Fibroblast of pulmonary artery (primary cell): Measurements from ENCODE around the gene GPX6.

Experiments used
- DNase-seq: peaks from one replicate; pipeline ENCODE4 v3.0.0-alpha.2; 2010; ENCODE audit warnings: low read depth
- H3K4me3 ChIP-seq: replicated peaks from 2 replicates; pipeline ENCODE4 v1.5.1; 2011; ENCODE audit warnings: low read depth, mild to moderate bottlenecking, control low read depth, low read length, moderate library complexity
- TF ChIP-seq, protein P1 (sequence below): IDR thresholded peaks from 2 replicates; pipeline ENCODE4 v1.5.1; 2011; ENCODE audit warnings: mild to moderate bottlenecking, control low read depth, low read length, inconsistent platforms; ENCODE audit errors: missing control alignments

GPX6 gene

DNA sequence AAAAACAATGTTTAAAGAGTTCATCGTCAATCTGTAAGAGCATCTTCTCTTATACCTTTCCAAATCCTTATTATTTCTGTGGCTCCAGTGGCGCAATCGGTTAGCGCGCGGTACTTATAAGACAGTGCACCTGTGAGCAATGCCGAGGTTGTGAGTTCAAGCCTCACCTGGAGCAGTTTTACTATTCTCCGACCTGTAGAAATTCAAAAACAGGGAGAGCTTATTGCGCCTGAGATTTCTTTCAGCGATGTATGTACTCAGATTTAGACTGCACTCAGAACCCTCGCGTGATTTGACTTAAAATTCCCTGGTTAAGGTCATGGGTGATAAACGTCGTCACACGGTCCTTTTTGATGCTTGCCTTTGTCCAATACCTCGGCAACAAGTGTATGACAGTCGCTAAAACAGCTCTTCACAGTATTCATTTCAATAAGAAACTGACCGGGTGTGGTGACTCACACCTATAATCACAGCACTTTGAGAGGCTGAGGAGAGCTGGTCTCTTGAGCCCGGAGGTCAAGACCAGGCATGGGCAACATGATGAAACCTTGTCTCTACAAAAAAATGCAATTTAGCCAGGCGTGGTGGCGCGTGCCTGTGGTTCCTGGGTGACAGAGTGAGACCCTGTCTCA lies 22.0 kb upstream of the GPX6 start:
- TF ChIP-seq, protein P1, sequence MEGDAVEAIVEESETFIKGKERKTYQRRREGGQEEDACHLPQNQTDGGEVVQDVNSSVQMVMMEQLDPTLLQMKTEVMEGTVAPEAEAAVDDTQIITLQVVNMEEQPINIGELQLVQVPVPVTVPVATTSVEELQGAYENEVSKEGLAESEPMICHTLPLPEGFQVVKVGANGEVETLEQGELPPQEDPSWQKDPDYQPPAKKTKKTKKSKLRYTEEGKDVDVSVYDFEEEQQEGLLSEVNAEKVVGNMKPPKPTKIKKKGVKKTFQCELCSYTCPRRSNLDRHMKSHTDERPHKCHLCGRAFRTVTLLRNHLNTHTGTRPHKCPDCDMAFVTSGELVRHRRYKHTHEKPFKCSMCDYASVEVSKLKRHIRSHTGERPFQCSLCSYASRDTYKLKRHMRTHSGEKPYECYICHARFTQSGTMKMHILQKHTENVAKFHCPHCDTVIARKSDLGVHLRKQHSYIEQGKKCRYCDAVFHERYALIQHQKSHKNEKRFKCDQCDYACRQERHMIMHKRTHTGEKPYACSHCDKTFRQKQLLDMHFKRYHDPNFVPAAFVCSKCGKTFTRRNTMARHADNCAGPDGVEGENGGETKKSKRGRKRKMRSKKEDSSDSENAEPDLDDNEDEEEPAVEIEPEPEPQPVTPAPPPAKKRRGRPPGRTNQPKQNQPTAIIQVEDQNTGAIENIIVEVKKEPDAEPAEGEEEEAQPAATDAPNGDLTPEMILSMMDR, result no peak
- DNase-seq, result no peak
- peak overlapping the region; percentile 49 for H3K4me3 ChIP-seq

DNA sequence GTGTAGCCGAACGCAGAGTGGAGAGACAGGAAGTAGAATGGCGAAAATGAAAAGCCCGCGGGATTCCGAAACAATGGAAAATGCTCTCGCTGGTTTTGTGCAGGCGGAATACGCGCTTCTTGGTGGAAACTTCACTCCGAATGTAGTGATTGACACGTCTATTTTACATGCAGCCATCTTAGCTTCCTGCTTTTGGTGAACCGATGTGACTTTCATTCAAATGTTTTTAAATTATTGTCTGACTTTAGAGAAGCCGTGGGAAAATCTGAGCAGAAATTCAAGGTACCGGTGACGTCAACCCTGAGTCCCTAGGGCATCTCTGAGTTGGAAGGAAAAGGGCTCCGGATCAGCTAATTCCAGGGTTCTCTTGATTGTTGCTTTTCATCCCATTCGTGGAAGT lies 21.5 kb upstream of the GPX6 start:
- TF ChIP-seq, protein P1, result no peak
- peak overlapping the region; percentile 49 for H3K4me3 ChIP-seq
- peak; percentile 39 for DNase-seq

DNA sequence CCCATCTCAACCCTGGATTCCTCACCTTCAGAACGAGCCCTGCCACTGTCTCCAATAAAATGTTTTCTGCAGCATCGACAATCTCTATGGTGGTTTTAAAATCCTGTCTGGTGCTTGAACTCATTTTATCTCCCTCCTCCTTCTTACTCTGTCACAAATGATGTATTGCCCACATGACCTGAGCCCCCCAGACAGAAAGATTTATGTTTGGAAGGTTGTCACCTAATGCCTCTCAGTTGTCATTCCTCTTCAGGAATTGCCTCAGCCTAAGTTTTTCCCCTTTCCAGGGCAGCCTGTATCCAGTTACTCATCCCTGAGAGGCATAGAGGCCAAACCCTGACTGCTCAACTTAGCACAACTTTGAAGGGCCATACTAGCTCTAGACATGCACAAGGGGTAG lies 19.3 kb upstream of the GPX6 start:
- TF ChIP-seq, protein P1, result no peak
- no peak for DNase-seq
- H3K4me3 ChIP-seq, result no peak overlapping the region

DNA sequence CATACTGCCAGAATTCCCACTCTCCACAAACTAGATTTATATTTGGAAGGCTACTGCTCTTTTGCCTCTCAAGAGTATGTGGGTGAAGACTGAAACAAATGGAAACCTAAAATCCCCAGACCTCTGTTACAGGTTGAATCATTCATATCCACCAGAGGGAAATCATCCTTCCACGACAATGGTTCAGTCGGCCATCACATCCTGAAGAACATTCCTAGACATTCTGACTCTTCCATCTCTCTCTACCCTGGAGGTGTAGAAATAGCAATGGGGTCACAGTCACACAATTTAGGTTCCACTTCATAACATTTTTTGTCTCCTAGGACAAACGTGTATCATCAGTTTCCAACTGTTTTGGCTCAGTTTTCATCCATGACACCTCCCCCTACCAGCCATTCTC lies 18.7 kb upstream of the GPX6 start:
- H3K4me3 ChIP-seq, result no peak overlapping the region
- TF ChIP-seq, protein P1, result no peak
- no peak for DNase-seq

DNA sequence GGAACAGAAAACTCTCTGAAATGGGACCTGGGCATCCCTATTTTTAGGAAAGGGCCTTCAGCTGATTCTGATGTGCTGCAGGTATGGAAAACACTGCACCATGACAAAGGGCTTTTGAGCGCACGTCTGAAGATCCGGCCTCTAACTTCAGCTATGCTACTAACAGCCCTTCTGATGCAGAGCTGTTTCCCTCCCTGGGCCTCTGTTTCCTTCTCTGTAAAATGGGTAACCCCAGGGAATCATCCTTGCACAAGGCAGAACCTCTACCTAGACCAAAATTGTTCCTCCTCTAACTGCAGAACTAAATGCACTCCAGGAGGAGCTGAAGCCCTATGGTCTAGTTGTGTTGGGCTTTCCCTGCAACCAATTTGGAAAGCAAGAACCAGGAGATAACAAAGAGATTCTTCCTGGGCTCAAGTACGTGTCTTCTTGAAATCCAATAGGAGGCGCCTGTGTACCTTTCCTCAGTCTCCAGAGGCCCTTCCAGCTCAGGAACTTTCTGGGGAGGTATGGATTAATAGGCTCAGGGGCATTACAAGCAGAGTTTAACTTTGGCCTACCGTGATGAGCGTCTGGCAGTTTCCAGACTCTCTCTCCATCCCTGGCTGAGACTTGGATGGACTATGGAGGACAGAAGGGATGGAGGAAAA lies 16.0 kb upstream of the GPX6 start:
- DNase-seq, result no peak
- TF ChIP-seq, protein P1, result no peak

DNA sequence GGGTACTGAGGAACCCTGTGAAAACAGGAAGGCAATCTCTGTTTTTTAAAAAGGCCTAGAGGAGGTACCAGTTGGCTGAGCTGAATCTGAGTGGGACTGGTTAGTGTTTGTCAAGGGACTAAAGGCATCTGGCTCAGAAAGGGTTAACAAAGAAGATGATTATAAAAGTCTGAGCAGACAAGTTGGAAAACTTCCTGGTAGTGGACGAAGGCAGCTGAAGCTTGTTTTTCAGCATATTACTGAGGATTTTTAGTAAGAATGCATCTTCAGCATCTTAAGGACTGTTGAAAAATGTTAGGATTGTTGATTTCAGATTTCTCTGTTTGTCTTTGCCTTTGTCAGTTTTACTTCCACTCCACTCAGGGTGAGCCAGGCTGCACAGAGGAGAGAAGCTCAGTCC lies 15.2 kb upstream of the GPX6 start:
- no peak overlapping the region for H3K4me3 ChIP-seq
- TF ChIP-seq, protein P1, result no peak
- DNase-seq, result no peak

More for the DNA sequence above, 16.0 kb upstream of the GPX6 start:
- no peak overlapping the region for H3K4me3 ChIP-seq
